K562 (cell line): Measurements from ENCODE around the gene PTPRM. TPM values are rescaled to one million over a fixed set of nuclear protein-coding genes. Genes with fewer than 3 reads are reported as not detected.

Experiments
- ATAC-seq: fragments of 200-7000 bp; cut with Tn5 transposase; 3 replicates; pipeline ENCODE4 v1.9.1; 2020; ENCODE audit warnings: moderate library complexity
- BruUV-seq: library from RNA; stranded (reverse); fragments of 400-500 nt; replicated peaks from 2 replicates; lab custom pipeline; 2021; lab: Mats Ljungman, UMichigan
- CTCF ChIA-PET: fragments of 300-600 bp; formaldehyde crosslinking; extraction: SDS; loops from one replicate; lab custom pipeline; 2021; ENCODE audit warnings: low intra/inter-chr PET ratio; lab: Yijun Ruan, JAX
- POLR2A ChIA-PET: fragments of 300-600, 350-650 bp; sonication (Branson Sonifier 250); formaldehyde crosslinking; extraction: SDS; loops from one replicate; lab custom pipeline; 2021; ENCODE audit warnings: antibody characterized with exemption, inconsistent platforms; lab: Yijun Ruan, JAX
- DNase-seq, 4 experiments: peaks; one replicate each; pipeline versions ENCODE4 v3.0.0 to v3.0.0-alpha.2; 2011 to 2018; ENCODE audit warnings: low spot score in 3 of 4, mixed read lengths in 3 of 4; ENCODE audit errors: extremely low read depth in 1 of 4
- FAIRE-seq: peaks from 2 replicates; lab custom pipeline; 2011; peaks lifted over from hg19 to GRCh38; lab: Jason Lieb, UNC
- H2AFZ ChIP-seq: 2 replicates; pipeline ENCODE4 v1.6.0; 2011; ENCODE audit warnings: low read depth, low read length, control low read depth, inconsistent platforms
- H3K27ac ChIP-seq: fragments of 200-600 bp; 3 replicates; pipeline ENCODE4 v1.8.0; 2011; ENCODE audit warnings: low read depth, mild to moderate bottlenecking, control low read depth, inconsistent platforms, low read length, moderate library complexity, mixed read lengths; ENCODE audit errors: extremely low read depth
- H3K27me3 ChIP-seq, 2 experiments: fragments of 300-600 bp in 1 of 2; 2 replicates in 1 of 2; 3 replicates in 1 of 2; pipeline versions ENCODE4 v1.6.0 to v1.8.0; 2011; ENCODE audit warnings: inconsistent platforms in 2 of 2, low read length in 2 of 2, mild to moderate bottlenecking in 1 of 2, mixed read lengths in 1 of 2, moderate library complexity in 1 of 2; ENCODE audit not compliant: control insufficient read depth in 2 of 2, insufficient read depth in 2 of 2
- H3K36me3 ChIP-seq: fragments of 300-600 bp; 3 replicates; pipeline ENCODE4 v1.8.0; 2011; ENCODE audit warnings: mild to moderate bottlenecking, low read length, inconsistent platforms; ENCODE audit not compliant: control insufficient read depth, insufficient read depth
- H3K4me1 ChIP-seq, 2 experiments: fragments of 200-600 bp in 1 of 2; replicated peaks in 1 of 2; 2 replicates in 1 of 2; 3 replicates in 1 of 2; pipeline versions ENCODE4 v1.5.1 to v1.8.0; 2011; ENCODE audit warnings: inconsistent platforms in 2 of 2, low read length in 2 of 2, mild to moderate bottlenecking in 1 of 2, mixed read lengths in 1 of 2, moderate library complexity in 1 of 2; ENCODE audit not compliant: control insufficient read depth in 2 of 2, insufficient read depth in 2 of 2
- H3K4me2 ChIP-seq: 2 replicates; pipeline ENCODE4 v1.6.1; 2011; ENCODE audit warnings: low read length, control low read depth, inconsistent platforms, mixed read lengths; ENCODE audit not compliant: insufficient read depth
- H3K4me3 ChIP-seq: fragments of 200-600 bp; sonication (generic), shearing (Covaris generic); 2 replicates; pipeline ENCODE4 v1.5.1; 2016; ENCODE audit warnings: control low read depth, inconsistent platforms
- H3K79me2 ChIP-seq: fragments of 200-600 bp; 3 replicates; pipeline ENCODE4 v1.8.0; 2011; ENCODE audit warnings: low read length, inconsistent platforms; ENCODE audit not compliant: control insufficient read depth, insufficient read depth
- H3K9ac ChIP-seq, 2 experiments: 2 replicates each; pipeline versions ENCODE4 v1.6.0 to v1.6.1; 2011; ENCODE audit warnings: low read depth in 2 of 2, low read length in 2 of 2, control low read depth in 1 of 2, inconsistent platforms in 1 of 2, mild to moderate bottlenecking in 1 of 2, mixed read lengths in 1 of 2; ENCODE audit not compliant: insufficient read depth in 1 of 2
- H3K9me1 ChIP-seq: one replicate; pipeline ENCODE4 v1.6.0; 2011; ENCODE audit warnings: inconsistent platforms, mild to moderate bottlenecking, low read length, moderate library complexity; ENCODE audit not compliant: control insufficient read depth, insufficient read depth
- H3K9me3 ChIP-seq: replicated peaks from 2 replicates; pipeline ENCODE4 v1.5.1; 2011; ENCODE audit warnings: low read depth, low read length, inconsistent platforms; ENCODE audit not compliant: control insufficient read depth, insufficient read depth
- H4K20me1 ChIP-seq: replicated peaks from 2 replicates; pipeline ENCODE4 v1.6.1; 2011; ENCODE audit warnings: low read length, inconsistent platforms, mixed read lengths; ENCODE audit not compliant: control insufficient read depth, insufficient read depth
- CBX8 ChIP-seq: fragments of 200-600 bp; sonication (generic); IDR thresholded peaks from 2 replicates; pipeline ENCODE4 v1.6.1; 2012; ENCODE audit warnings: borderline replicate concordance, mixed run types, low read depth, mild to moderate bottlenecking, moderate library complexity, mixed read lengths, low read length, control low read depth, inconsistent platforms; ENCODE audit not compliant: poor library complexity, severe bottlenecking; ENCODE audit errors: extremely low read depth
- NCOA2 ChIP-seq, 2 experiments: fragments of 450-650 bp; IDR thresholded peaks; 2 replicates each; pipeline ENCODE4 v1.6.1; 2018; ENCODE audit warnings: mild to moderate bottlenecking in 2 of 2, moderate library complexity in 1 of 2; ENCODE audit not compliant: partially characterized antibody in 2 of 2
- NRF1 ChIP-seq, 2 experiments: fragments of 450-650 bp; IDR thresholded peaks in 1 of 2; conservative IDR thresholded peaks in 1 of 2; 2 replicates each; pipeline ENCODE4 v1.6.1; 2014; ENCODE audit warnings: mild to moderate bottlenecking in 2 of 2
- PYGO2 ChIP-seq: fragments of 450-650 bp; IDR thresholded peaks from 2 replicates; pipeline ENCODE4 v1.6.1; 2016; ENCODE audit warnings: mild to moderate bottlenecking, missing genetic modification characterization, moderate library complexity, missing compliant biosample characterization
- TAF15 ChIP-seq: fragments of 200-400 bp; formaldehyde crosslinking; IDR thresholded peaks from 2 replicates; pipeline ENCODE4 v1.6.1; 2017; ENCODE audit warnings: mild to moderate bottlenecking, low read depth, low read length, moderate library complexity
- ZNF146 ChIP-seq: IDR thresholded peaks from one replicate; pipeline ENCODE4 v1.6.1; 2018; ENCODE audit warnings: missing compliant biosample characterization; ENCODE audit not compliant: unreplicated experiment
- ZNF785 ChIP-seq: fragments of 250-450 bp; sonication (Bioruptor Pico); IDR thresholded peaks from 2 replicates; pipeline ENCODE4 v1.4.0; 2020; ENCODE audit warnings: mild to moderate bottlenecking
- ZNF830 ChIP-seq: fragments of 250-450 bp; sonication (Bioruptor Pico); IDR thresholded peaks from 2 replicates; pipeline ENCODE4 v1.5.0; 2021; ENCODE audit warnings: mild to moderate bottlenecking
- WGBS: fragments of 100-300 bp; shearing (Covaris generic); methylation state at CpG from one replicate; pipeline ENCODE4 v1.1.6; 2016; ENCODE audit warnings: low coverage, mixed read lengths; ENCODE audit not compliant: insufficient coverage; ENCODE audit errors: missing lambda C conversion rate; 5-methylcytosine and 5-hydroxymethylcytosine counted together
- in situ Hi-C: fragments of 300-500 bp; cut with MboI; formaldehyde crosslinking; loops from 4 replicates; pipeline ENCODE4 v1.15.0; 2018; ENCODE audit warnings: inconsistent platforms, mixed read lengths
- intact Hi-C: fragments of 100-400 bp; cut with micrococcal nuclease; formaldehyde crosslinking; loops from 2 replicates; pipeline ENCODE4 v1.14.2; 2022
- polyA plus RNA-seq, 8 experiments: library from polyadenylated mRNA; depleted of rRNA in 4 of 8; stranded (reverse) in 5 of 8; unstranded in 3 of 8; fragments of >200 nt; fragmentation: Nextera tagmentation in 2 of 8; fragmentation: Illumina TruSeq in 1 of 8; extraction: Ambion mirVana in 2 of 8; extraction: Trizol in 1 of 8; gene quantifications; 2 replicates each; pipeline versions ENCODE4 v1.2.1 to v1.2.3, GENCODE V29; 2011 to 2014; ENCODE audit warnings: inconsistent platforms in 1 of 8, missing spikeins in 1 of 8
- total RNA-seq, 7 experiments: library from RNA; depleted of rRNA in 6 of 7; stranded (reverse); fragments of >200 nt in 6 of 7; fragmentation: Illumina TruSeq in 2 of 7; extraction: Trizol in 2 of 7; gene quantifications; 2 replicates each; pipeline versions ENCODE4 v1.2.1 to v1.2.3, GENCODE V29; 2011 to 2021; ENCODE audit warnings: low replicate concordance in 1 of 7

Gene PTPRM
- total and polyA plus RNA-seq, 9 of the 15 experiments (the other 6 are each of a cell fraction or from before 2014, with no cell fraction given): 0.03 to 0.16 (median 0.08) TPM; not detected in 3

- TF ChIP-seq ZNF146: no peak
Measured at GRCh38 chr18:8399138-8399537, 832.0 kb downstream of the PTPRM start (continued).

- H3K9me3 ChIP-seq: no peaks in the 10 kb centered on the region
Measured at GRCh38 chr18:8400193-8400752, 833.2 kb downstream of the PTPRM start.

More at GRCh38 chr18:8400193-8400752, 833.2 kb downstream of the PTPRM start:
- intact Hi-C loops: no loop called here
- Histone ChIP-seq H2AFZ (no peak overlapping the region), H4K20me1 (0 out of 2 replicates have a peak, but pooled peaks cover 2% of the 10 kb centered on the region), H3K9me1 (no peaks in the 10 kb centered on the region), H3K27me3 (peaks cover 13 to 48% of the 10 kb centered on the region in 2 experiments; a peak in 4 of 5 replicates), H3K27ac (no peak overlapping the region)
- DNase-seq: no peak
- TF ChIP-seq NRF1 (conservative IDR thresholded peaks at IDR 0.05 in 1 of 2, IDR thresholded peaks at IDR 0.05 in 1 of 2) (no peak), TAF15 (no peak), NCOA2 (IDR thresholded peaks at IDR 0.05; ENCODE audit: partially characterized antibody in 2 of 2) (no peak), ZNF785 (CRISPR knock-in tag) (no peak), ZNF830 (no peak), PYGO2 (no peak), CBX8 (no peak)
- TF ChIP-seq, all 486 proteins: peak for 0
- FAIRE-seq (no peak), ATAC-seq (no peak)
- Histone ChIP-seq H3K4me2 (no peak overlapping the region), H3K4me3 (no peak overlapping the region), H3K36me3 (no peaks in the 10 kb centered on the region), H3K4me1 (no peaks in the 10 kb centered on the region), H3K79me2 (no peaks in the 10 kb centered on the region), H3K9ac (no peak overlapping the region)
- CTCF ChIA-PET: no interaction called here
- POLR2A ChIA-PET: interaction anchor here (1.0 kb wide), 1 partner anchor 20 kb away, joined by 3 read pairs; no protein-coding TSS in a partner anchor
- in situ Hi-C loops: no loop called here
- BruUV-seq: no TSS peak
- WGBS: under 1% methylated on average over 17 of the region's 17 CpGs
